AG08395 (cell line): ENCODE measurements around the gene C1QTNF3.
"Not testable (repeated sequence)": the region's sequence is repeated elsewhere in the genome, so short reads cannot be mapped to it uniquely, and the experiment has no call there.

Experiments
- DNase-seq: peaks from one replicate; pipeline ENCODE4 v3.0.0; 2012; ENCODE audit warnings: mixed read lengths, low spot score

C1QTNF3 gene

GRCh38 chr5:34021334-34021733, 21.7 kb downstream of the C1QTNF3 start:
- no peak for DNase-seq

- DNase-seq = no peak
These were observed 22.3 kb downstream of the C1QTNF3 start for GRCh38 chr5:34020726-34021125.

GRCh38 chr5:34017254-34017653, 25.8 kb downstream of the C1QTNF3 start:
- DNase-seq = no peak

- no peak for DNase-seq
These were observed 26.3 kb downstream of the C1QTNF3 start for GRCh38 chr5:34016750-34017149.

- DNase-seq = no peak
These were observed 26.8 kb downstream of the C1QTNF3 start for GRCh38 chr5:34016222-34016621.

GRCh38 chr5:34015120-34015822, 27.7 kb downstream of the C1QTNF3 start:
- no peak for DNase-seq

- no peak for DNase-seq
These were observed 28.4 kb downstream of the C1QTNF3 start for GRCh38 chr5:34014626-34015025.

GRCh38 chr5:34013547-34013946, 29.5 kb downstream of the C1QTNF3 start:
- DNase-seq = no peak

GRCh38 chr5:34012791-34013190, 30.2 kb downstream of the C1QTNF3 start:
- peak; percentile 31 for DNase-seq

GRCh38 chr5:34011536-34011935, 31.5 kb downstream of the C1QTNF3 start:
- no peak for DNase-seq

GRCh38 chr5:34010146-34010545, 32.9 kb downstream of the C1QTNF3 start:
- not testable (repeated sequence) for DNase-seq

- no peak for DNase-seq
These were observed 33.4 kb downstream of the C1QTNF3 start for GRCh38 chr5:34009610-34010009.

GRCh38 chr5:34008802-34009201, 34.2 kb downstream of the C1QTNF3 start:
- no peak for DNase-seq

- DNase-seq = peak; percentile 98
These were observed 35.1 kb downstream of the C1QTNF3 start, which contains the start of gene AMACR for GRCh38 chr5:34007621-34008600. AMACR (minus strand) TSS chr5:34008050; CDS start chr5:34008019, 31 bp downstream.

- peak; percentile 14 for DNase-seq
These were observed 35.8 kb downstream of the C1QTNF3 start for GRCh38 chr5:34007201-34007620.

- DNase-seq = no peak
These were observed 37.3 kb downstream of the C1QTNF3 start for GRCh38 chr5:34005681-34006080.

- no peak for DNase-seq
These were observed 37.8 kb downstream of the C1QTNF3 start for GRCh38 chr5:34005211-34005610.

GRCh38 chr5:34003941-34004340, 39.1 kb downstream of the C1QTNF3 start:
- no peak for DNase-seq

- no peak for DNase-seq
These were observed 40.2 kb downstream of the C1QTNF3 start for GRCh38 chr5:34002629-34003328.

- DNase-seq = no peak
These were observed 41.7 kb downstream of the C1QTNF3 start for GRCh38 chr5:34001241-34001841.

- DNase-seq = no peak
These were observed 43.0 kb downstream of the C1QTNF3 start for GRCh38 chr5:33999978-34000377.
